ENCODE data around the gene C20orf204.
A peak's percentile ranks its signal among the peaks of the same experiment; 100 is the strongest.

Gene C20orf204

GRCh38 chr20:64062276-64062595, 26.3 kb downstream of the C20orf204 start:
- no peak for TF ChIP-seq NFIC (IDR thresholded peaks at IDR 0.05)
- no peak for TF ChIP-seq FOXM1 (IDR thresholded peaks at IDR 0.05; ENCODE audit: borderline replicate concordance, low read depth)
- no peak for TF ChIP-seq CREB1 (IDR thresholded peaks at IDR 0.05; ENCODE audit: low read depth)
- TF ChIP-seq MAX (IDR thresholded peaks at IDR 0.05), result no peak
- TF ChIP-seq TCF12 (IDR thresholded peaks at IDR 0.05; ENCODE audit: low read depth), result no peak
- no peak for TF ChIP-seq USF1 (IDR thresholded peaks at IDR 0.05)
- no peak for TF ChIP-seq ZBTB7A (IDR thresholded peaks at IDR 0.05; ENCODE audit: low read depth)

- no peak for TF ChIP-seq EP300 (IDR thresholded peaks at IDR 0.05; ENCODE audit: borderline replicate concordance)
- TF ChIP-seq ZBTB7A (IDR thresholded peaks at IDR 0.05; ENCODE audit: low read depth), result no peak; the same call in 1 of the 2 replicates
- TF ChIP-seq CEBPB (IDR thresholded peaks at IDR 0.05), result no peak
- TF ChIP-seq TEAD4 (IDR thresholded peaks at IDR 0.05), result no peak
- peak; percentile 69 for TF ChIP-seq YY1 (IDR thresholded peaks at IDR 0.05; ENCODE audit: low read depth)
- TF ChIP-seq CREB1 (IDR thresholded peaks at IDR 0.05; ENCODE audit: low read depth), result no peak; the same call in 1 of the 2 replicates
- peak; percentile 62 for TF ChIP-seq USF1 (IDR thresholded peaks at IDR 0.05)
- TF ChIP-seq MAX (IDR thresholded peaks at IDR 0.05), result peak; percentile 57; the same call in 1 of the 2 replicates
- no peak for TF ChIP-seq EGR1 (IDR thresholded peaks at IDR 0.05)
- peak; percentile 57; the same call in 1 of the 2 replicates for TF ChIP-seq TAF1 (IDR thresholded peaks at IDR 0.05; ENCODE audit: low read depth)
- TF ChIP-seq FOXM1 (IDR thresholded peaks at IDR 0.05; ENCODE audit: borderline replicate concordance, low read depth), result no peak
Observed at GRCh38 chr20:64062596-64063388, 26.8 kb downstream of the C20orf204 start, which contains the start of gene TCEA2. TSS of gene TCEA2 (plus strand) at chr20:64063198. CDS start at chr20:64063313, 115 bp downstream.

- TF ChIP-seq ZBTB7A (IDR thresholded peaks at IDR 0.05; ENCODE audit: low read depth) (peak; percentile 67), MAX (IDR thresholded peaks at IDR 0.05) (no peak)
Observed at GRCh38 chr20:64063389-64064144, 27.6 kb downstream of the C20orf204 start.

- TF ChIP-seq ZBTB7A (IDR thresholded peaks at IDR 0.05; ENCODE audit: low read depth), result 0 out of 2 replicates have a peak, but pooled peaks have one; percentile 41
- no peak for TF ChIP-seq TEAD4 (IDR thresholded peaks at IDR 0.05)
- no peak for TF ChIP-seq EGR1 (IDR thresholded peaks at IDR 0.05)
Observed at GRCh38 chr20:64064145-64064698, 28.2 kb downstream of the C20orf204 start.

GRCh38 chr20:64065062-64065973, 29.3 kb downstream of the C20orf204 start:
- TF ChIP-seq FOXM1 (IDR thresholded peaks at IDR 0.05; ENCODE audit: borderline replicate concordance, low read depth) (no peak), ZBTB7A (IDR thresholded peaks at IDR 0.05; ENCODE audit: low read depth) (no peak), YY1 (IDR thresholded peaks at IDR 0.05; ENCODE audit: low read depth) (no peak), EGR1 (IDR thresholded peaks at IDR 0.05) (no peak), TCF12 (IDR thresholded peaks at IDR 0.05; ENCODE audit: low read depth) (no peak), USF1 (IDR thresholded peaks at IDR 0.05) (no peak), CREB1 (IDR thresholded peaks at IDR 0.05; ENCODE audit: low read depth) (no peak), REST (IDR thresholded peaks at IDR 0.05; ENCODE audit: low read depth) (no peak), NFIC (IDR thresholded peaks at IDR 0.05) (no peak), CEBPB (IDR thresholded peaks at IDR 0.05) (no peak), MAX (IDR thresholded peaks at IDR 0.05) (no peak)

- TF ChIP-seq USF1 (IDR thresholded peaks at IDR 0.05), result no peak; the same call in 1 of the 2 replicates
- TF ChIP-seq EP300 (IDR thresholded peaks at IDR 0.05; ENCODE audit: borderline replicate concordance), result 0 out of 2 replicates have a peak, but pooled peaks have one; percentile 34
- TF ChIP-seq RAD21 (IDR thresholded peaks at IDR 0.05; ENCODE audit: low read depth), result no peak
- TF ChIP-seq NFIC (IDR thresholded peaks at IDR 0.05), result no peak
- peak; percentile 66 for TF ChIP-seq MAX (IDR thresholded peaks at IDR 0.05)
- 0 out of 2 replicates have a peak, but pooled peaks have one; percentile 20 for TF ChIP-seq TCF12 (IDR thresholded peaks at IDR 0.05; ENCODE audit: low read depth)
- TF ChIP-seq FOXM1 (IDR thresholded peaks at IDR 0.05; ENCODE audit: borderline replicate concordance, low read depth), result no peak
- TF ChIP-seq TEAD4 (IDR thresholded peaks at IDR 0.05), result peak; percentile 56
- 0 out of 2 replicates have a peak, but pooled peaks have one; percentile 43 for TF ChIP-seq CREB1 (IDR thresholded peaks at IDR 0.05; ENCODE audit: low read depth)
- TF ChIP-seq YY1 (IDR thresholded peaks at IDR 0.05; ENCODE audit: low read depth), result 0 out of 2 replicates have a peak, but pooled peaks have one; percentile 8
Observed at GRCh38 chr20:64065974-64066343, 30.0 kb downstream of the C20orf204 start.
